ENCODE data around the gene NXPE2.

DNA sequence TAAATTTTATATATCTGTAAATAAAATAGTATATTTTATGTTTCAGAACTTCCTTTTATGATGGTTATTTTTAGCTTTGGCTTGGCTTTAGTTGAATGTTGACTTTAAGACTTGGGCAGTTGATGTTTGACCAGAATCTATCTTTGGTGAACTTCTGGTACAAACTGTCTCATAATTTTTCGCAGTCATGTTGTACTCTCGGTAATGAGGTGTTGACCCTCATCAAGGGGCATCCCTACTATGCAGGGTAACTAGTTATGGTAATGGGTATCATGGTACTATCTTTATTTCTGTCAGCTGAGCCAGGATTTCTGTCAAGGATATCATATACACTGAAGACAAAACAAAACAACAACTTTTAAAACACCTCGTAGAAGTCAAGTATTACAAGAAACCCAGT lies 67.7 kb downstream of the NXPE2 start:
- TF ChIP-seq, protein P1, sequence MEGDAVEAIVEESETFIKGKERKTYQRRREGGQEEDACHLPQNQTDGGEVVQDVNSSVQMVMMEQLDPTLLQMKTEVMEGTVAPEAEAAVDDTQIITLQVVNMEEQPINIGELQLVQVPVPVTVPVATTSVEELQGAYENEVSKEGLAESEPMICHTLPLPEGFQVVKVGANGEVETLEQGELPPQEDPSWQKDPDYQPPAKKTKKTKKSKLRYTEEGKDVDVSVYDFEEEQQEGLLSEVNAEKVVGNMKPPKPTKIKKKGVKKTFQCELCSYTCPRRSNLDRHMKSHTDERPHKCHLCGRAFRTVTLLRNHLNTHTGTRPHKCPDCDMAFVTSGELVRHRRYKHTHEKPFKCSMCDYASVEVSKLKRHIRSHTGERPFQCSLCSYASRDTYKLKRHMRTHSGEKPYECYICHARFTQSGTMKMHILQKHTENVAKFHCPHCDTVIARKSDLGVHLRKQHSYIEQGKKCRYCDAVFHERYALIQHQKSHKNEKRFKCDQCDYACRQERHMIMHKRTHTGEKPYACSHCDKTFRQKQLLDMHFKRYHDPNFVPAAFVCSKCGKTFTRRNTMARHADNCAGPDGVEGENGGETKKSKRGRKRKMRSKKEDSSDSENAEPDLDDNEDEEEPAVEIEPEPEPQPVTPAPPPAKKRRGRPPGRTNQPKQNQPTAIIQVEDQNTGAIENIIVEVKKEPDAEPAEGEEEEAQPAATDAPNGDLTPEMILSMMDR (conservative IDR thresholded peaks at IDR 0.05; ENCODE audit: low read depth, low read length) = no peak
- TF ChIP-seq EZH2 (IDR thresholded peaks at IDR 0.05; ENCODE audit: borderline replicate concordance, low read depth, low read length, poor library complexity, severe bottlenecking) = no peak
